Tibial nerve (tissue), 3 donors: ENCODE data around the gene CLASRP.
"Not testable (repeated sequence)": the region's sequence is repeated elsewhere in the genome, so short reads cannot be mapped to it uniquely, and the experiment has no call there.

Experiments
- CTCF ChIP-seq, 5 experiments: fragments of 200-600 bp in 3 of 5; fragments of 450-650 bp in 2 of 5; sonication (generic) in 3 of 5; IDR thresholded peaks; one replicate each; pipeline ENCODE4 v1.5.1; 2016 to 2019; ENCODE audit warnings: antibody characterized with exemption in 5 of 5, mild to moderate bottlenecking in 3 of 5, moderate library complexity in 2 of 5
- POLR2A ChIP-seq, 2 donors: fragments of 450-650 bp; IDR thresholded peaks; one replicate each; pipeline ENCODE4 v1.6.1; 2017; ENCODE audit warnings: antibody characterized with exemption in 2 of 2, mild to moderate bottlenecking in 2 of 2, moderate library complexity in 2 of 2

GRCh38 chr19:44999131-44999925 is 39.5 kb upstream of the CLASRP start:
- TF ChIP-seq CTCF, POLR2A (IDR thresholded peaks at IDR 0.05): not testable (repeated sequence)
